Urinary bladder (tissue), 4 donors: ENCODE measurements around the gene CHST8. TPM values are rescaled to one million over a fixed set of nuclear protein-coding genes. Genes with fewer than 3 reads are reported as not detected.

ENCODE experiments used
- DNase-seq: peaks from one replicate; pipeline ENCODE4 v3.0.0-alpha.2; 2015; ENCODE audit errors: extremely low spot score
- H3K27ac ChIP-seq: one replicate; pipeline ENCODE4 v1.5.1; 2013; ENCODE audit warnings: low read depth, mild to moderate bottlenecking, moderate library complexity
- H3K36me3 ChIP-seq: one replicate; pipeline ENCODE4 v1.6.1; 2013; ENCODE audit warnings: mild to moderate bottlenecking, moderate library complexity; ENCODE audit not compliant: insufficient read depth
- H3K4me1 ChIP-seq: one replicate; pipeline ENCODE4 v1.6.1; 2013; ENCODE audit warnings: mild to moderate bottlenecking, moderate library complexity; ENCODE audit not compliant: insufficient read depth
- H3K4me3 ChIP-seq: one replicate; pipeline ENCODE4 v1.5.1; 2013; ENCODE audit warnings: low read depth, low read length
- WGBS: extraction: QIAGEN DNeasy Blood & Tissue Kit; methylation state at CpG from one replicate; pipeline ENCODE4 v1.1.7; 2013; 5-methylcytosine and 5-hydroxymethylcytosine counted together
- polyA plus RNA-seq: library from polyadenylated mRNA; stranded (reverse); fragments of 200-250 nt; gene quantifications from one replicate; pipeline ENCODE4 v1.2.3, GENCODE V29; 2013
- total RNA-seq: library from RNA; depleted of rRNA; stranded (reverse); fragments of >200 nt; gene quantifications from one replicate; pipeline ENCODE4 v1.2.3, GENCODE V29; 2014
- donor health status: healthy with polysubstance abuse.
- donor health status: healthy.

CHST8 gene
- total and polyA plus RNA-seq, 2 donors: 0.69 to 0.73 TPM

- H3K27ac ChIP-seq: no peak overlapping the region
- no peaks in the 10 kb centered on the region for H3K4me1 ChIP-seq
- no peak for DNase-seq
- no peaks in the 10 kb centered on the region for H3K36me3 ChIP-seq
- H3K4me3 ChIP-seq: no peak overlapping the region
- 50% methylated on average over 13 of the region's 13 CpGs for WGBS
Measured at GRCh38 chr19:33719366-33720154, 97.8 kb downstream of the CHST8 start.

GRCh38 chr19:33720155-33720493, 98.4 kb downstream of the CHST8 start:
- no peaks in the 10 kb centered on the region for H3K36me3 ChIP-seq
- no peaks in the 10 kb centered on the region for H3K4me1 ChIP-seq
- 91% methylated on average over 3 of the region's 3 CpGs for WGBS
- no peak for DNase-seq
- no peak overlapping the region for H3K27ac ChIP-seq
- H3K4me3 ChIP-seq: no peak overlapping the region

- no peak for DNase-seq
- H3K36me3 ChIP-seq: no peaks in the 10 kb centered on the region
- H3K4me1 ChIP-seq: no peaks in the 10 kb centered on the region
- H3K27ac ChIP-seq: no peak overlapping the region
- H3K4me3 ChIP-seq: no peak overlapping the region
- WGBS: 80% methylated on average over 9 of the region's 9 CpGs
Measured at GRCh38 chr19:33720691-33721682, 99.2 kb downstream of the CHST8 start.

- 81% methylated on average over 2 of the region's 2 CpGs for WGBS
- no peak overlapping the region for H3K27ac ChIP-seq
- no peaks in the 10 kb centered on the region for H3K4me1 ChIP-seq
- no peak overlapping the region for H3K4me3 ChIP-seq
- DNase-seq: no peak
- no peaks in the 10 kb centered on the region for H3K36me3 ChIP-seq
Measured at GRCh38 chr19:33721735-33722297, 100.1 kb downstream of the CHST8 start.

- Histone ChIP-seq H3K4me3 (no peak overlapping the region), H3K27ac (no peak overlapping the region), H3K4me1 (no peaks in the 10 kb centered on the region), H3K36me3 (no peaks in the 10 kb centered on the region)
- WGBS: 42% methylated on average over 11 of the region's 11 CpGs
- DNase-seq: no peak
Measured at GRCh38 chr19:33722456-33723239, 100.9 kb downstream of the CHST8 start.

GRCh38 chr19:33723512-33723911, 101.8 kb downstream of the CHST8 start:
- no peak overlapping the region for H3K27ac ChIP-seq
- no peaks in the 10 kb centered on the region for H3K36me3 ChIP-seq
- no peaks in the 10 kb centered on the region for H3K4me1 ChIP-seq
- 61% methylated on average over 3 of the region's 3 CpGs for WGBS
- DNase-seq: no peak
- H3K4me3 ChIP-seq: no peak overlapping the region

GRCh38 chr19:33724021-33724720, 102.4 kb downstream of the CHST8 start:
- Histone ChIP-seq H3K27ac (no peak overlapping the region), H3K36me3 (no peaks in the 10 kb centered on the region), H3K4me1 (no peaks in the 10 kb centered on the region), H3K4me3 (no peak overlapping the region)
- WGBS: 68% methylated on average over 15 of the region's 15 CpGs
- no peak for DNase-seq

GRCh38 chr19:33724721-33725060, 102.9 kb downstream of the CHST8 start:
- no peaks in the 10 kb centered on the region for H3K4me1 ChIP-seq
- 68% methylated on average over 7 of the region's 7 CpGs for WGBS
- H3K36me3 ChIP-seq: no peaks in the 10 kb centered on the region
- H3K4me3 ChIP-seq: no peak overlapping the region
- no peak for DNase-seq
- no peak overlapping the region for H3K27ac ChIP-seq

- DNase-seq: no peak
- H3K36me3 ChIP-seq: no peaks in the 10 kb centered on the region
Measured at GRCh38 chr19:33725567-33725966, 103.8 kb downstream of the CHST8 start.

GRCh38 chr19:33726756-33727155, 105.0 kb downstream of the CHST8 start:
- no peaks in the 10 kb centered on the region for H3K4me1 ChIP-seq
- no peak overlapping the region for H3K27ac ChIP-seq
- no peaks in the 10 kb centered on the region for H3K36me3 ChIP-seq
- 58% methylated on average over 12 of the region's 12 CpGs for WGBS
- DNase-seq: no peak
- H3K4me3 ChIP-seq: no peak overlapping the region

More at GRCh38 chr19:33725567-33725966, 103.8 kb downstream of the CHST8 start:
- Histone ChIP-seq H3K27ac (no peak overlapping the region), H3K4me1 (no peaks in the 10 kb centered on the region), H3K4me3 (no peak overlapping the region)
- WGBS: 71% methylated on average over 9 of the region's 9 CpGs

- 63% methylated on average over 24 of the region's 24 CpGs for WGBS
- H3K4me3 ChIP-seq: no peak overlapping the region
- DNase-seq: no peak
- no peak overlapping the region for H3K27ac ChIP-seq
- H3K36me3 ChIP-seq: no peaks in the 10 kb centered on the region
- H3K4me1 ChIP-seq: no peaks in the 10 kb centered on the region
Measured at GRCh38 chr19:33727331-33727998, 105.7 kb downstream of the CHST8 start.

- no peak for DNase-seq
- H3K36me3 ChIP-seq: no peaks in the 10 kb centered on the region
- 82% methylated on average over 3 of the region's 3 CpGs for WGBS
- H3K4me3 ChIP-seq: no peak overlapping the region
- H3K27ac ChIP-seq: no peak overlapping the region
- no peaks in the 10 kb centered on the region for H3K4me1 ChIP-seq
Measured at GRCh38 chr19:33728141-33728540, 106.4 kb downstream of the CHST8 start.
